ENCODE results near the gene GALC.

GALC gene

DNA sequence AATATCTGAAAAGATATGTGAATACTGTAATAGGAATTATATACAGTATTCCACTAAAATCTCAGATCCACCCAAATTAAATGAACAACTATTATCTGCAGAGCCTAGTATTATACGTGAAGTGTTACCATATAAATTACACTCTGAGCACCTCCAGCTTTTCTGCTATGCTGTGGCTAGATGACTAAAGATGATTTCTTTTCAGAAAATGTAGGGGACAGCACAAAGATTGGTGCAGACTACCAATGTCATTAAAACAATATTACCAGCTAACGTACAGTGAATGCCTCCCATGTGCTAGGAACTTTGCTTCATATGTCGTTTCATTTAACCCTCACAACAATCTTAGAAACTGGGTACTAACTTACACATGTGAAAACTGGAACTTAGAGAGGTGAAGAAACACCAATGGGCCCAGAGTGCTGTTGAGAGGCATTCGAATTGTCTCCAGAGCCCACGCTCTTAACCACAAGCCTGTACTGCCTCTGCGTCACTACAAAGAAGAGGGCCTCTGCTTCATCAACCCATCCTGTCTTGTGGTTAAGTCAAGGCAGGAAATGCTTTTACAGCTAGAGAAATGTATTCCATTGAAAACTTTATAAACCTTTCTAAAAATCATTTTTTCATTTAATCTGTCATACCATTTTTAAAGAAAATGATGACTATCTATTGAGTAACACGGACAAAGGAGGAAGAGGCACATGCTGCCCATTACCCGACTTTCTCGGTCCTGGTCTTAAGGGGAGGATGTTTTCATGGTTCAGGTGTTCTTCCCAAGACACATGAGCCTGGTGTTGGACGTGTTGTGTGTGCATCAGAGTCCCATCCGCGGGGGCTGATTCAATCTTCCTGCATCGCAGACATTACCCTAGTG, 13.2 kb upstream of the GALC start:
- DNase-seq (ENCODE audit: low read depth, low spot score) = no peak

DNA sequence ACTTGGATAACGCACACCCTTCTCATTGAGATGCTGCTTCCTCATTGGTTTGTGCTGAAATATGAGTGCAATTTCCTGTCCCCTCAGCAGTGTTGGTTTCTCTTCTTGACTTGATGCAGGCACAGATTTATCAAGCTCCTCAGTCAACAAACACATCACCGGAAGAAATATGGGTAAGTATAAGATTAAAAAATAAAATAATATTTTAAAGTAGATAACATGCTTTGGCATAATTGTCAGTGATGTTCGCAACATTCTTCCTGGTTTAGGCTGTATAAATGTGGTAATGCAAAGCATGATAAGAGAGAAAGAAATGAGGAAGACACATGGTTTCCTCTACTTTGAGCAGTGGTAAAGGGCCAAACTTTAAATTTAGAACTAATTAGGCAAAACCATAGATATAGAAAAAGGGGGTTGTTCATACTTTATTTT, 12.1 kb upstream of the GALC start, which contains the start of gene GPR65:
Gene GPR65 (plus strand): TSS at position 86 of the 432 bp plus-strand sequence. CDS start 5,713 bp downstream, outside the sequence.
- DNase-seq (ENCODE audit: low read depth, low spot score) = no peak

DNA sequence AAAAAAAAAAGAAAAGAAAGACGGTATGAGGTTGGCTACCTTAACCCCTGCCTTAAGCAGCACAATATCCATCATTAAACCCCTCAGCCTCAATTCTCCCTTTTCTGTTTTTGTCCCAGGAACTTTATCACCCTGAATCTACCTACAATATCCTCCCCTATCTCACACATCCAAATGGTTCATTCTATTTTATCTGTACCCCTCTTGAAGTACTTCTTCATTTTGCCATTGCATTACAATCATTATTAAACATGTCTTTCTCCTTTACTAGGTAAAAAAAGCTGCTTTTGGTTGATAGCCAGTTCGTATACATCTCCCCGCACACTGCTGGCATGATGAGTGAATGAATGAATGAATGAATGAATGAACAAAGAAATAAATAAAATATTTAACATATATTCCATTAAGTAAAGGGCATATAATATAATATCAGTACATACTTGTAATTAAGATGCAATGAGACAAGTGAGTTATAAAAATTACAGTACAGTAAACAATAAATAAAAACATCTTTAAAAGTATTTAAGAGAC, 11.6 kb upstream of the GALC start:
- no peak for DNase-seq (ENCODE audit: low read depth, low spot score)

GRCh38 chr14:88003425-88003824, 10.4 kb upstream of the GALC start:
- DNase-seq (ENCODE audit: low read depth, low spot score) = no peak

DNA sequence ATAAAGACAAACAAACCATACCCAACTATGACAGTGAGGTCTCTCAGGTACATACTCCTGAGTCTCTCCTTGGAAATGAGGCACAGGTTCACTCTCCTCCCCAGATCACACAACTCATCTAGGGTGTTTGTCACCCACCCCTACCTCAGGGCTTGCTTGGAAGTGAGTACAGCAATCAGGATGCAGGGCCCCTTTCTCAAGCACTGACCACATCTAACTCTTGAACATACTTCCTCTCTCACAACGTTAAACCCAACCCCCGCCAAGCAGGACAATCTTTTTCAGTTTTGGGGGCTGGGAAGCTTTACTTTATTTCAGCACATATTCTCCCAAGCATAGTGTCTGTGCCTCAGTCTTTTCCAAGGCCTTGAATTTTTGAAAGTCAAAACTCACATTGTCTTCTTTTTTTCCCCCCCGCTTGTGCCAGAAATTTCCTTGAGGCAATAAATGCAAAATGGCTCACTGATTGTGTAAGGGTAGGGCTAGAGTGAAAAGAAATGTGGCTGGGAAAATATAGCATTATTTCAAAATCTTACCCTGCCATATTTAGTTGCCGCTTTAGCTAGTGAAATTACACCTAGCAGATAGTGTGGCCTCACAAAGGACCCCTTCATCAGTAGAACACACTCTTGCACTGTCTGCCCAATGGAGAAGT, 9.6 kb upstream of the GALC start:
- DNase-seq (ENCODE audit: low read depth, low spot score) = no peak

- no peak for DNase-seq (ENCODE audit: low read depth, low spot score)
Measured at GRCh38 chr14:87999277-87999676, 6.3 kb upstream of the GALC start.

DNA sequence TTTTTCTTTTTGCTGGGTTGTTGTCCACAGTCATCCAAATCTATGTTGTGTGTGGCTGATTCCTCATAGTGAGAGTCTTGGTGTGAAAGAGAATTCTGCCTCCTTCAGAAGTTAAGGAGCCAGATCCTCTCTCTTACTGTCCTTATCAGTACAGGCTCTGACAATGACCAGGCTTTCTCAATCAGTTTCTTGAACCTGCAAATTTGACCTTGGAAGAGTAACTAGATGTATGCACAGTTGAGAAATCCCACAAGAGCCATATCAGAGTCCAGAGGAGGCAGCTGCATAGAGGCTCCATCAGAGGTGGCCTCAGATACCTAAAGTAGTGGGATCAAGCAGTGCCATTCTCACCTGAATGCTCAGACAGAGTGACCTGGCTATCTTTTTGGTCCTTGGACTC, 5.5 kb upstream of the GALC start:
- no peak for DNase-seq (ENCODE audit: low read depth, low spot score)

GRCh38 chr14:87996291-87996592, 3.3 kb upstream of the GALC start:
- DNase-seq (ENCODE audit: low read depth, low spot score) = no peak

- DNase-seq (ENCODE audit: low read depth, low spot score) = no peak
Measured at GRCh38 chr14:87995500-87996290, 2.7 kb upstream of the GALC start.

GRCh38 chr14:87994974-87995373, 2.0 kb upstream of the GALC start:
- DNase-seq (ENCODE audit: low read depth, low spot score) = no peak

GRCh38 chr14:87992346-87992717, 650 bp downstream of the GALC start:
- DNase-seq (ENCODE audit: low read depth, low spot score) = no peak

DNA sequence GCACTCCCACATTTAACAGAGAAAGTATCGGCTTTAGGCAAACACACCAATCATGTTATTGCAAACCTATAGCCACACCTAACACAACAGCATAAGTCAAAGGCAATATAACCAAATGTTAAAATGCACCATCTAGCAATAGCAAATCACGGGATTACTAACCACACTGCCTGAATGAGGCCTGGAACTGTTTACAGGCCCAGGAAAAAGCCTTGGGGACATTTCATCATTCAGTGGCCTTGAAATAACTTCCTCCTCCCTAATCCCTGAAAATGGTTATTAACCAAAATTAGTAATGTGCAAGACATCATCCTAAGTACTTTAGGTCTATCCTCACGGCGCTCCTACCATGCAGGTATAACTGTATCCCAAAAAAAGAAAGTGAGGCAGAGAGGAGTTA, 2.3 kb downstream of the GALC start:
- no peak for DNase-seq (ENCODE audit: low read depth, low spot score)

DNA sequence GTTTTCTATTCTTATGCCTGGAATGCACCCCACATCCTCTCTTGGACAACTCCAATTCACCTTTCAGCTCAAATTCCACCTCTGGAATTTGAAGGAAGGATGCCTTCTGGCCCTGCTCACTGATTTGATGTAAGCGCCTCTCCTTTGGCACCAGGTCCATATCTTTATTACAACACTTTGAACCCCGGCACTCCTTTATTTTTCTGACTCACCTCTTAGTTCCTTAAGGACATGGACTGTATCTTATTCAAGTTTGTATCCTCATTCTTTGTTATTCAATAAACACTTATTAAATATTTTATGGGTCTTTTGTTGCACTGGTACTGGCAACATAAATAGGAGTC, 3.1 kb downstream of the GALC start:
- DNase-seq (ENCODE audit: low read depth, low spot score) = peak; percentile 3

DNA sequence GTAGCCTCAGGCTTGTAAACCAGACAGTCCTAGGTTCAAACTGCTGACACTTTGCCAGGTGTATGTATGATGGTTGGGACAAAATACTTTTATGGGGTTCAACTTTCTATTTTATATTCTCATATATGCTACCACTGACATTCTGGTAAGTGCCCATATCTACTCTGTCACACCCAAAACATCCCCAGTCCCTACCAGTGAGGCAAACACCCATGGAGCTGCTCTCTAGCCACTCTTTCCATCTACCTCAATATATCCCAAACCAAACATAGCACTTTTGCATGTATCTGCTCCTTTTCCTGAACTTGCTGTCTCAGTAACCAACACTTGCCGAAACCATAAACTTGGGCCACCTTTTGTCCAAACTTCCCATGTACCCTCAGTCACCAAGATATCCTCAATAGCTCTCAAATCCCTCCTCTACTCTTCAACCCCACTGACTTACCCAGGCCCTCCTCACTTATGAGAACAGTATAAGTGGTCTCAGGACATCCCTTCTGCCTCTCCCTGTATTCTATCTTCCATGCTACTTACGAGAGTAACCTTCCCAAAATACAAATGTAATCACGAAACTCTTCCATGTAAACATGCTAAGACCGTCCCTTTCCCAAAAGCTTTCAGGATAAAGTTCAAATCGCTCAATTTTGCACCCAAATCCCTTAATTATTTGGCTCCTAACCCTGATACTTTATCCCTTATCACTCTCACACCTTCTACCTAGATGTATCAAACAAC, 3.6 kb downstream of the GALC start:
- DNase-seq (ENCODE audit: low read depth, low spot score) = no peak

GRCh38 chr14:87979689-87980088, 13.3 kb downstream of the GALC start:
- no peak for DNase-seq (ENCODE audit: low read depth, low spot score)

GRCh38 chr14:87975636-87976035, 17.3 kb downstream of the GALC start:
- no peak for DNase-seq (ENCODE audit: low read depth, low spot score)

GRCh38 chr14:87971010-87971409, 22.0 kb downstream of the GALC start:
- no peak for DNase-seq (ENCODE audit: low read depth, low spot score)

DNA sequence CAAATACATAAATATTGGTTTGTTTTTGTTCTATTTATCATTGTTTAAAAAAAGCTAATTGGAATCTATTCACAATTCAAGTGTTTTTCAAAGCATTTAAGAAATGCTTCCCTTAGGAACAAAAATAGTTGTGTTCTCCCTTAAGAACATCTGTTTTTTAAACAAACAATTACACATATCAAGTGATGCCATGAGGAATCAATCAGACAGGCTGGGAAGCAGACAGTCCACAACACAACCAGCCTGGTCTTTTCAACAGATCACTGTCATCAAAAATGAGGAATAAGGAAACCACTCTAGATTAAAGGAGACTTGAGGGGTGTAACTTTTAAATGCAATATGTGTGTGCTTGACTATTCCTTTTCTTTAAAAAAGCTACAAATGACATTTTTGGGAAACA, 25.5 kb downstream of the GALC start:
- no peak for DNase-seq (ENCODE audit: low read depth, low spot score)

- no peak for DNase-seq (ENCODE audit: low read depth, low spot score)
Measured at GRCh38 chr14:87966816-87967215, 26.2 kb downstream of the GALC start.

DNA sequence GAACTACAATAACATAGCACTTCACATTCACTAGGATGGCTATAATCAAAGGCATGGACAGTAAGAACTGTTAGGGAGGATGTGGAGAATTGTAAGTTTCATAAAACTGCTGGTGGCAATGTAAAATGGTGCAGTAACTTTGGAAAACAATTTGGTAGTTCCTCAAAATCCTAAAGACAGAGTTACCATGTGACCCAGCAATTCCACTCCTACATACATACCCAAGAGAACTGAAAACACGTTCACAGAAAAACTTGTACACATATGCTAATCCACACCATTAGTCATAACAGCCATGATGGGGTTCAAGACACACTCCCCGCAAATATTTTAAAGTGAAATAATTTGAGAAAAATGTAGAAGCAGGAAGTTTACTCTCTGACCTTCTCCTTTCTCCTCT, 31.7 kb downstream of the GALC start:
- no peak for DNase-seq (ENCODE audit: low read depth, low spot score)

GRCh38 chr14:87960013-87960787, 32.8 kb downstream of the GALC start:
- no peak for DNase-seq (ENCODE audit: low read depth, low spot score)

Data from iPS DF 19.7 (cell line).